NCI-H82 treated with DMSO at 0.1 percent for 48 hours (cell line): ENCODE results near the gene TLCD3B.

Experiments
- DNase-seq: peaks from one replicate; lab custom pipeline; 2025; ENCODE audit not compliant: unreplicated experiment; lab: John Stamatoyannopoulos, UW

The TLCD3B gene

DNA sequence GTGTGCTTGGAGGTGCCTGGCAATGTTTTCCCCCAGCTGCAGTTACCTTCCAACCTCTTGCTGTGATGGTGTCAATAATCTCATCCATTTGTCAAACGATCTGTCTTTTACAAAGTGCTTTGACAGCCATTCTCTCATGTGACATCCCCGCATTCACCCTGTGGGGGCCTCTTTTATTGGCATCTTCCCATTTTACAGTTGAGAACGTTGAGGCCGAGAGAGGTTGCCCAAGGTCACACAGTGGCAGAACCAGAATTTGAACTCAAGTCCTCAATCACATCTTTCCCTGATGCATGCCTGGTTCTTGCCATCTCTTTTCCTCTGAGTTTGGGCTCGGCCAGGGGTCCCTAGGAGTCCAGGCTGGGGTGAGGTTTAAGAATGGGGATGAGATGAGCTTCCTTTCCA lies 55.9 kb downstream of the TLCD3B start:
- no peak for DNase-seq
